GF-D8 (cell line): Measurements from ENCODE around the gene POLR2H.
A peak's percentile ranks its signal among the peaks of the same experiment; 100 is the strongest.

Experiments
- DNase-seq: peaks from one replicate; lab custom pipeline; 2025; lab: John Stamatoyannopoulos, UW

Gene POLR2H

GRCh38 chr3:184352149-184352785, 9.2 kb upstream of the POLR2H start:
- no peak for DNase-seq

GRCh38 chr3:184352897-184353545, 8.5 kb upstream of the POLR2H start:
- DNase-seq = no peak

DNA sequence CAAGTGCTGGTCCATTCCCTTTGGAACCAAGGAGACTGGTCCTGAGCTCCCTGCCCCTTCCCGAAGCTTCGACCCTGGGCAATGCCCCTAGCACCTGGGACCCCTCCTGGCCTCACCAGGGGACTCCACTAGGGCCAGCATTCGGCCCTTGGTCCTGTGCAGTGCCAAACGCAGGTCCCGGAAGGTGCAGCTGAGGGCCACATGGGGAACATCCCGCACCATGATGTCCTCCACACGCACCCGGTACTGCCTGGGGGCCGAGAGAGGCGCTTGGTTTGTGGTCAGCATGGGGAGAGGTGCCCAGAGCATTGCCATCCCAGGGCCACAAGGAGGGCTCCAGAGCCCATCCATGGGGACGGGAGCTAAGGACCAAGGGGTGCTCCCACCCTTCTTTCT, 8.0 kb upstream of the POLR2H start:
- no peak for DNase-seq

DNA sequence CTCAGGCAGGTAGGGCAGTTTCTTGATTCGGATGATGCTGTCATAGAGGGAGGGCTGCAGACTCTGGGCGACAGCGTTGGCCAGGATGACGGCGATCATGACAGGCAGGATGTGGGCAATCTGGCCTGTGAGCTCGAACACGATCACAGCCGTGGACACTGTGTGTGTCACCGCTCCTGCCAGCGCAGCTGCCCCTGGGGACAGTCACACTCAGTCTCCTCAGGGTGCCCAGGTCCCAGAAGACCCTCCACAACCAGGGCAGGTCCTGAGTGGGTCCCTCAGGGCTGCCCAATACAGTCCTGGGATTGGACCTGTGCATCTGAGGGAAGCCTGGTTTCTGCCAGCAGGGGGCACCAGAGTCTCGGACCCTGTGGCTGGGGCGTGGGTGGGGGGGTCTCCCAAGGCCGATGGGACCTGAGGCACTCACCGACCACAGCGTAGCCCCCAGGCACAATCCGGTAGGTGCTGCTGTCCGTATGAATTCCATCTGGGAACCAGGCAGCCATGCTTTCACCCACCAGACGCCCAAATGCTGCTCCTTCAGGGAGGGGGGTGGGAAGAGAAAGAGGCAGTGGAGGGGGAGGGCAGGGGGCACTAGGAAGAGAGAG, 7.3 kb upstream of the POLR2H start:
- no peak for DNase-seq

- DNase-seq = no peak
Measured at GRCh38 chr3:184354754-184355153, 6.8 kb upstream of the POLR2H start.

- DNase-seq = no peak
Measured at GRCh38 chr3:184355261-184356040, 6.1 kb upstream of the POLR2H start.

DNA sequence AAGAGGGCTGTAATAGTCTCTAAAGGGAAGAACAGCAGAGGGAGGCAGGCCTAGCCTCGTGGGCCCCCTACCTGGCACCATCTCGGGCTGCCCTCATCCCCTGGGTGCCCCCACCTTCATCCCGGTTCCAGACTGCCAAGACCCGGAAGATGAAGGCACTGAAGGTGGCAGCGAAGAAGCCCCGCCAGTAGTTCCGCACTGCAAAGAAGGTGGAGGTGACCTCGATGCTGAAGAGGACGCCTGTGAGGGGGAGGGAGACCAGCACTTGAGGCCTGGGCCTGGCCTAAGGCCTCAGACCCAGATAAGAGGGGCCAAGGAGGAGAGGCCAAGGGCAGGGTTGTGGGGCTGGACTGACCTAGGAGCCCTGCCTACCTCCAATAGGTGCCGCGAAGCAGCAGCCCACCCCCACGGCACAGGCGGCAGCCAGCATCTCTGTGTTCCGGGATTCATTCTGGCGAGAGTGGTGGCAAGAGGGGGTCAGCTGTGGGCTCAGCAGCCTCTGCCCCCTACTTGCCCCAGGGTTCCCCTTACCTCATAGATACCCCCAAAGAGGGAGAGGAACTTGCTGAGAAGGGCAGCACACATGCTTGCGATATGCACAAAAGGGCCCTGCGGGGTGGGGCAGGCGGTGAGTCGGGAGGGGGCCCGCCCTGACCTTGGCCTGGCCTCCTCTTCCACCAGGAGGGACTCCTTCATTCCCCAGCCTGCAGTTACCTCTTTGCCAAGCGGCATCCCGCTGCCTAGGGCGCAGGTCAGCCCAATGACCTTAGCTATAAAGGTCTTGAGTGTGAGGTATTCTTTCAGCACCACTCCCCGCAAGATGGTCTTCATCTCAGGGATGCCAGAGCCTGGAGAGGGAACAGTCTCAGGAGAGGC, 4.0 kb upstream of the POLR2H start:
- DNase-seq = no peak

DNA sequence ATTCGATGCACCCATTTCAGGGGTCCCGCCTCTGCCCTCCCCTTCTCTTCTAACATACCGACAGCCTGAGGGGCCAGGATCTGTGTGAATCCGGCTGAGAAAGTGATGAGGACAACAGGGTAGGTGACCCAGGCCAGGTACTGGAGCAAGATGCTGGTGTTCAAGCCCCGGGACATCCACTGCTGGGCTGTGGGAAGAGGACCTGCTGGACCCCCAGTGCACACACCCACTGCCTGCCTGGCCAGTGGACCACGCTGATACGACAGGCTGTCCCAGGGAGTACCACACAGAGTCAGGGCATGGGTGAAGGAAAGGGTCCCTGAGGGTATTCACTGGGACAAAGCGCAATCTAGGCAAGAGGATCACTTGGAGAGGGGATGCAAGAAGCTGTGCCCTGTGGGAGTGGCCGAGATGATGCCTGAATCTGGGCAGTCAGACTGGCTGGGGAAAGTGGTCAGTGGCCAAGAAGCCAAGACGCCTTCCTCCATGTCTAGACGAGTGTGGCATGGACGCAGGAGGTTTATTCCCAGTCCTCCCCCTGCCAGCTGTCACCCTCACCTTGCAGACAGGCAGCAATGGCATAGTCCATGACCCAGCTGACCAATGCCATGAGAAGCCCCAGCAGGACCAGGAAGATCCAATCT, 3.3 kb upstream of the POLR2H start:
- no peak for DNase-seq

DNA sequence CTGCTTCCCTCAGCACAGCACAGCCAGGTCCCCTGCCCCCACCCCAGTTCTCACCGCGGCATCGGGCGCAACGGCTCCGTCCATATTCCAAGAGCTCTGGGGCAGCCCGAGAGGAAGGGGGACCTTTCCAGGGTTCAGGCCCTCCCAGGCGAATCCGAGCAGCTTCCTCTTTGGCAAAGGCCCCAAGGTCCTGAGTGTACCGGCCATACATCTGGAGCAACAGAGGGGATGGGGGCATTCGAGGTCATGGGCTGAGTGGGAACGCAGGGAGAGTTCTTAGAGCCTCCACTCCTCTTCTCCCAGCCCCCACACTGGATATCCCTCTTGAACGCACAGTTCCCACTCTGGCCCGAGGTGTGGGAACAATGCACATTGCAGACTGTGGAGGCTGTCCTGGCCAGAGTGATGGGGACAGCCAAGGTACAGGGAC, 2.6 kb upstream of the POLR2H start:
- no peak for DNase-seq

DNA sequence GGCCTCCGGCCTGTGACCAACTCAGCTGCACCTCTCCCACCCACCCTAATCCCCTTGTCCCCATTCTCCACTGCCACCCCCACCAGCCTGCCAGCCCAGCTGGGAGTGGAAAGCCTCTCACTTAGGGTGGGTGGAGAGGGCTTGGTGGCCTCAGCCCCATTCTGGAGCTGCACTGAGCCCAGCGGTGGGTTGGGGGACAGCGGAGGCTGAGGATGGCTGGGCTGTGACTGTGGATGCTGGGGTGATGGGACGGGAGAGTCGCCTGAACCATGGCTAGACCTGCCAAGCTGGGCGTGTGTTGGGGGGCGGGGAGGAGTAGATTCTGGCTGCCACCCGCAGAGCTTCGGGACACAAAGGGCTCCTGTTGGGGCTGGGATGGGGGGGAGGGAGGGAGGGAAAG, 1.9 kb upstream of the POLR2H start:
- DNase-seq = no peak

GRCh38 chr3:184360070-184360928, 1.2 kb upstream of the POLR2H start:
- DNase-seq = no peak

GRCh38 chr3:184360929-184361531, 480 bp upstream of the POLR2H start:
- DNase-seq = no peak

DNA sequence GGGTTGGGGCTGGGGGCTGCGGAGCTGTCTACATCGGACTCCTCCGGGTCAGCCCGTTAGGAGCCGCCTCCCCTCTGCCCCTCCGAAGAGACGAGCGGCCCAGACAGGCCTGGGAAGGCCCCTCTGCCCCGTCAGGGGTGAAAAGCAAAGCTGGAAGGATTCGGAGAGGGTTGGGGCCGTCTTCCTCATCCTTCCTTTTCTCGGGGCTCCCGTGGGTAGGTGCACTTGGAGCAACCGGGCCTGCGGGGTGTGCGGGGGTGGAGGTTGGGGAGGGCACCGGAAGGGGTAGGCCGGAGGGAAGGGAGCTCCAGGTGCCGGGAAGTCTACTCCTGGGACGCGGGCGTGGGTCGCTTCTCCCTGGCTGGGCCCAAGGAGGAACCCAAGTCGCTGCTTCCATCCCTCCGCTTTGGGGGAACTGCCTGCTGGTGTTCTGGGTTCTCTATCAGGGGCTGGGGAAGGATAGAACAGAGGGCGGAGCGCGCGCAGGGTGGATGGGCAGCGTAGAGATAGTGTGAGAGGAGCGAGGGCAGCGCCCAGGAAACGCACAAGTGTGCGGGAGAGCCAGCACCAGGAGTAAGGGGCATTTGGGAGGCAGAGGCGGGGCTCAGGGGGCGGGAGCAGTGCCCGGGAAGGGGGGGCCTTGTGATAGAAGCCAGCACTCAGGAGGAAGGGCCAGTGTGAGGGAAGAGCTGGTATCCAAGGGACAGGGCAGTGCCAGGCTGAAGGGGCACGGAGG, 590 bp downstream of the POLR2H start:
- DNase-seq = peak; percentile 24

- DNase-seq = peak; percentile 97
Measured at GRCh38 chr3:184362668-184363546, 1.4 kb downstream of the POLR2H start.

DNA sequence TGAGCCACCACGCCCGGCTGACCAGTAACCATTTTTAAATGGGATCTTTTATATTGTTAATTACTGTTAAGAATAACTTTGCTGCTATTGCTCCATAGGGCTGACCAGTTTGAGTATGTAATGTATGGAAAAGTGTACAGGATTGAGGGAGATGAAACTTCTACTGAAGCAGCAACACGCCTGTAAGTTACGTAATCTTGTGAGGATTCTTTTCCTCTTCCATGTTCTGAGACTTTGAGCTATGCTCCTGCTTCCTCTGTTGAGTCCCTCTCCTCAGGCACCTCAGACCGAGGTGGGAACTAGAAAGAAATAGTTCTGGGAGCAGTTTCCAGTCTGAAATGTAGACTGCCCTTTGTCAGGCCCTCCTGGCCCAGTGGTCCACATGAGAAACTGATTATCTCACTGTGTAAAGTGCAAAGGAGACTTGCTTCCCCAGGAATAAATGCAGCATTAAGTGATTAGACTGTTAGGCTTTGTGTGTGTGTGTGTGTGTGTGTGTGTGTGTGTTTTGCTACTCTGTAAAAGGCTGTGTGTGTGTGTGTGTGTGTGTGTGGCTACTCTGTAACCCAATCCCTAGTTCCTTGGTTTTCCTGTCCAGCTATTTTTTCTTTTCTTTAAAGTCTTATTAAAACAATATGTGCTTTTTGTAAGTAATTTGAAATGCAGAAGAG, 5.2 kb downstream of the POLR2H start:
- no peak for DNase-seq

- DNase-seq = no peak
Measured at GRCh38 chr3:184368116-184368515, 6.6 kb downstream of the POLR2H start.

- DNase-seq = no peak
Measured at GRCh38 chr3:184368586-184369183, 7.2 kb downstream of the POLR2H start.
